ENCODE data around the gene GNG12. TPM values are rescaled to one million over a fixed set of nuclear protein-coding genes. Genes with fewer than 3 reads are reported as not detected.

The GNG12 gene
- total RNA-seq, 4 donors from 2014 or later = 17.9 to 24.5 (median 22.1) TPM

GRCh38 chr1:67855444-67855843 lies 22.2 kb upstream of the GNG12 start:
- DNase-seq (no peak), ATAC-seq (no peak)
- intact Hi-C loops (cut with DNase I; ENCODE audit: low total_unique reads) (loop anchor here (10.0 kb wide), 1 partner anchor 489 kb away; no protein-coding TSS in a partner anchor), in situ Hi-C loops (cut with MboI; ENCODE audit: low sequenced_read_pairs in 4 of 4) (loop anchor here in 2 of 4 donors (10.0 to 25.0 kb wide), 2 partner anchors 249 to 482 kb away; no protein-coding TSS in a partner anchor)
- Histone ChIP-seq H3K27ac (no peak overlapping the region), H3K4me1 (peaks cover under 1 to 6% of the 10 kb centered on the region in 2 donors), H3K27me3 (no peaks in the 10 kb centered on the region), H3K9me3 (no peaks in the 10 kb centered on the region), H3K4me3 (no peak overlapping the region), H3K36me3 (no peaks in the 10 kb centered on the region)
- no peak for TF ChIP-seq POLR2A (IDR thresholded peaks at IDR 0.05)

GRCh38 chr1:67853704-67854103 lies 20.4 kb upstream of the GNG12 start:
- intact Hi-C loops (cut with DNase I; ENCODE audit: low total_unique reads) (loop anchor here (5.0 to 10.0 kb wide), 2 partner anchors 259 to 491 kb away; no protein-coding TSS in a partner anchor), in situ Hi-C loops (cut with MboI; ENCODE audit: low sequenced_read_pairs in 4 of 4) (loop anchor here in 2 of 4 donors (10.0 to 25.0 kb wide), 2 partner anchors 251 to 484 kb away; no protein-coding TSS in a partner anchor)
- H3K4me3 ChIP-seq = no peak overlapping the region
- H3K36me3 ChIP-seq = no peaks in the 10 kb centered on the region
- TF ChIP-seq POLR2A (IDR thresholded peaks at IDR 0.05) (no peak), CTCF (IDR thresholded peaks at IDR 0.05 in 4 of 5, conservative IDR thresholded peaks at IDR 0.05 in 1 of 5) (peak in 3 of 5 experiments; percentile 37 to 38 (median 37))
- no peak for DNase-seq
- H3K4me1 ChIP-seq = peaks cover 8 to 10% of the 10 kb centered on the region in 2 donors
- H3K27ac ChIP-seq = no peak overlapping the region
- H3K9me3 ChIP-seq = no peaks in the 10 kb centered on the region
- H3K27me3 ChIP-seq = no peaks in the 10 kb centered on the region
- ATAC-seq = no peak

GRCh38 chr1:67851800-67852199 lies 18.5 kb upstream of the GNG12 start:
- H3K36me3 ChIP-seq = no peaks in the 10 kb centered on the region
- H3K9me3 ChIP-seq = no peaks in the 10 kb centered on the region
- intact Hi-C loops (cut with DNase I; ENCODE audit: low total_unique reads) (loop anchor here (5.0 to 10.0 kb wide), 2 partner anchors 261 to 493 kb away; no protein-coding TSS in a partner anchor), in situ Hi-C loops (cut with MboI; ENCODE audit: low sequenced_read_pairs in 4 of 4) (loop anchor here in 2 of 4 donors (10.0 to 25.0 kb wide), 2 partner anchors 253 to 486 kb away; no protein-coding TSS in a partner anchor)
- no peak for DNase-seq
- H3K4me3 ChIP-seq = no peak overlapping the region
- H3K27ac ChIP-seq = no peak overlapping the region
- no peaks in the 10 kb centered on the region for H3K27me3 ChIP-seq
- H3K4me1 ChIP-seq = peaks cover 8 to 10% of the 10 kb centered on the region in 2 donors
- no peak for ATAC-seq
- no peak for TF ChIP-seq POLR2A (IDR thresholded peaks at IDR 0.05)
- TF ChIP-seq CTCF (IDR thresholded peaks at IDR 0.05 in 4 of 5, conservative IDR thresholded peaks at IDR 0.05 in 1 of 5) = no peak

- H3K4me1 ChIP-seq = peaks cover 8 to 10% of the 10 kb centered on the region in 2 donors
- intact Hi-C loops (cut with DNase I; ENCODE audit: low total_unique reads) (loop anchor here (5.0 to 10.0 kb wide), 2 partner anchors 262 to 494 kb away; no protein-coding TSS in a partner anchor), in situ Hi-C loops (cut with MboI; ENCODE audit: low sequenced_read_pairs in 4 of 4) (loop anchor here in 2 of 4 donors (10.0 to 25.0 kb wide), 2 partner anchors 254 to 487 kb away; no protein-coding TSS in a partner anchor)
- H3K9me3 ChIP-seq = no peaks in the 10 kb centered on the region
- H3K36me3 ChIP-seq = no peaks in the 10 kb centered on the region
- no peaks in the 10 kb centered on the region for H3K27me3 ChIP-seq
- no peak overlapping the region for H3K27ac ChIP-seq
- TF ChIP-seq POLR2A (IDR thresholded peaks at IDR 0.05) (no peak), CTCF (IDR thresholded peaks at IDR 0.05 in 4 of 5, conservative IDR thresholded peaks at IDR 0.05 in 1 of 5) (no peak)
- DNase-seq (peak; percentile 36 to 60), ATAC-seq (peak; percentile 88 to 92)
- no peak overlapping the region for H3K4me3 ChIP-seq
Observed at GRCh38 chr1:67850611-67851075, 17.4 kb upstream of the GNG12 start.

GRCh38 chr1:67850151-67850551 lies 16.9 kb upstream of the GNG12 start:
- in situ Hi-C loops (cut with MboI; ENCODE audit: low sequenced_read_pairs in 4 of 4) (loop anchor here in 2 of 4 donors (10.0 to 25.0 kb wide), 2 partner anchors 255 to 487 kb away; no protein-coding TSS in a partner anchor), intact Hi-C loops (cut with DNase I; ENCODE audit: low total_unique reads) (loop anchor here (5.0 to 10.0 kb wide), 2 partner anchors 262 to 495 kb away; no protein-coding TSS in a partner anchor)
- no peak overlapping the region for H3K4me3 ChIP-seq

More at GRCh38 chr1:67850151-67850551, 16.9 kb upstream of the GNG12 start:
- H3K9me3 ChIP-seq = no peaks in the 10 kb centered on the region
- H3K27me3 ChIP-seq = no peaks in the 10 kb centered on the region
- DNase-seq = no peak
- H3K4me1 ChIP-seq = peaks cover 8 to 10% of the 10 kb centered on the region in 2 donors
- TF ChIP-seq POLR2A (IDR thresholded peaks at IDR 0.05) (no peak), CTCF (IDR thresholded peaks at IDR 0.05 in 4 of 5, conservative IDR thresholded peaks at IDR 0.05 in 1 of 5) (peak in 4 of 5 experiments; percentile 36 to 59 (median 38))
- no peaks in the 10 kb centered on the region for H3K36me3 ChIP-seq
- H3K27ac ChIP-seq = no peak overlapping the region
- peak; percentile 31 to 36 for ATAC-seq
